GM21423 (cell line): ENCODE data around the gene AGA.

ENCODE experiments used
- ATAC-seq: cut with Tn5 transposase; IDR thresholded peaks from one replicate; pipeline ENCODE4 v1.9.1; 2021; ENCODE audit warnings: mild to moderate bottlenecking, moderate library complexity; ENCODE audit not compliant: unreplicated experiment

Gene AGA

DNA sequence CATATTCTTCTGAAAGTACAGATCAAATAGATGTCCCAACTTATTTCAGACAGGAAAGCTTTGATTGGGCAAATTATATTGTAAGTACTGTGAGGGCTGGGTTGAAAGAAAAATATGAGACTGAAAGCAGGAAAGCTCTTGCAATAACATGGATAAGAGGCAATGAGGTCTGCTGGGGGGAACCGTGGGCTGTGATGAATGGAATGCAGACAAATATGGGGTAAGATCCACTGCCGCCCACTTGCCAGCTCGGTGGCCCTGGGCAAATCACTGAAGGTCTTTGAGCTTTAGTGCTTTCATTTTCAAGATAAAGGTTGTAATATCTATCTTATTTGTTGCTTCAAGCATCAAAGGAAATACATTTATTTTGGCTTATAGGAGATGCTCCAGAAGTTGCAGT lies 51.0 kb downstream of the AGA start:
- ATAC-seq = no peak

DNA sequence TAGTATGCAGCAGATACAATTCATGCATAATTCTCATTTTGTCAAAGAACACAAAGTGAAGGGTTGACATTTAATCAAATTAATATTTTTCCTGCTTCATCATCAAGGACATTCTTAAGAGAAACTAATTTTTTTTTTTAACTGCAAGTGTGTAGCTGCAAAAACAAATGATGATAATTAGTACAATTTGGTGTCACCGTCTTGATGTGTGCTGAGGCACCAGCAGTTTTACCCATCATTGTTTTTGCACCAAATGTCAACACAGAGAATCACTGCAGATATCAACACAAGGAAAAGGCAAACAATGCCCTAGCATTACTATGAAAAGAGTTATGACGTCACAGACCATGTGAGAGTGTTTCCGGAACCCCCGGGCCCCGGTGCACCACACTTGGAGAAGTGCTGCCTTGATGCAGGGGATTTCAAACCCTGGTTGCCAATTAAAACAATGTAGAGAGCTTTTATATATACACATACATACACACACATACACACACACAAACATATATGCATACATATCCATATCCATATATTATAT lies 55.9 kb downstream of the AGA start:
- no peak for ATAC-seq

DNA sequence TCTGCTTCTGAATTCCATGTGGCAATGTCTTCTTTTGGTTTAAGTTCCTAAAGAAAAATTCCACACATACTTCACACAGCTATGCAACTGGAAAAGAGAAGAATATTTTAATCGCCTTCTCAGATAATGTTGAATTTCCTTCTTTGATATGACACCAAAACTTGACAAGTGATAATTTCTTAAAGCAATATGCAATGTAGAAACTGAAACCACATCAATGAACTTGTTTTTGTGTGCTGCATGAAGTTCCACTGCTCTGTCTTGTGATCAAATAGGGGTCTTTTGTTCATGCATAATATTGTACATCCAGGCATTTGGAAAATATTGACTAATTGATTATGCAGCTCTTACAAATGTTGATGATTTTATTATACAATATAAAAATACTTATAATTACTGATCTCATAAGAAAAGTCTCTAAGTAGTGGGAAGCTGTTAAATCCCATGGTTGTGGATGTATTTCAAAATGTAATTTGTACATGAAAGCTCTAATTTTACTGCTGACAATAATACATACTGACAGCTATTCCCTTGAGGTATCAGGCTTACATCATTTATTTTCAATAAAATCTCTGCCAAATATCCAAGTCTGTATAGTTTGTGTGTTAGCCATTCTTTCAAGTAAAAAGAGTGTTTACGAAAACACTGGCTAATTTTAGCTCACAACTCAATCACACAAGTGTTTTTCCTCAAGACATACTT lies 56.5 kb downstream of the AGA start:
- no peak for ATAC-seq

DNA sequence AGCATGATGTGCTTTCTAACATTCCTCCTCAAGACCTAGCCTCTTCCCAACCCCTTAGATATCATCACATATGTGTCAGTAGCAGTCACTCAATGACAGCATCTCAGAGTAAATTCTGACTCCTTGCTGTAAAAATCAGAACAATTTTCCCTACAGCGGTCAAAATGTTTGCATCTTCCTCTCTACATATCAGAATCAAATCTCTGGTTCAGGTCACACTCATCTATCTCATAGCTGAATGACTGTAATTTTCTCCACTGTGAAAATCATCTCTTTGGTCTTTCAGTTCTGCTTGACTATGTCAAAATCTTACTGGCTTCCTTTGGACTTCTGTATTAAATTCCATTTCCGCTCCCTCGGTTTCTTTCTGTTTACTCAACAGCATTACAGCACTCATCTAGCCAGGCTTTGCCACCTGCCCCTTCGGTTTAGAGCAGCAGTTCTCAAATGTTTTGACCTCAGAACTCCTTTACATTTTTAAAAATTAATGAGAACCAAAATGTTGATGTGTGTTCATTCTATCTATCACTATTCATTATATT lies 57.3 kb downstream of the AGA start:
- ATAC-seq = no peak

DNA sequence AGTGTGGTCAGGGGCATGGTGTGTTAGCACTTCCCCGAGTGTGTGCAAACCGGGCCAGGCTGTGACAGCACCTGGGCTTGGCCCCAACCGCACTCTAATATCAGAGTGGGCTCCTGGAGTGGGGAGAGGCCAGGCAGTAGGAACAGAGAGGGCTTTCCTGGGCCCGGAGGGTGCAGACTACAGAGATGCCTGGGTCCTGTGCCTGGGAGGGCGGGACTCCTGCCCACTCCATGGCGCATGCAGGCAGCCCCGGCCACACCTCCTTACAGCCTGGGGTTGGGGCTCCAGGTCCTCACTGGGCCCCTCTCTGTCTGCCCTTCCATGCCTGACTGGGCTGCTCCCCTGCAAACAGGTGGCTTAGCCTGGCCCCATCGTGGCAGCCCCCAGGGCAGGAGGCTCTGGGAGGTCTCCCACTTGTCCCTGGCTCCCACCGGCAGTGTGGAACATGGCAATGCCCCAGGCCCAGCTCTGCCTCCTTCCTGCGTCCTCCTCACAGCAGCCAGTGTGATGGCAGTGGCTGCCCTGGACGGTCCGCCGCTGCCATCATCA lies 60.4 kb downstream of the AGA start:
- no peak for ATAC-seq
